A673 (cell line): ENCODE data around the gene DYNC1LI1.

Source experiments
- EZH2 ChIP-seq: fragments of 200-600 bp; sonication (generic); IDR thresholded peaks from 2 replicates; pipeline ENCODE4 v1.6.1; 2017; ENCODE audit warnings: borderline replicate concordance, low read depth, mild to moderate bottlenecking, mixed read lengths, antibody characterized with exemption, low read length; ENCODE audit not compliant: poor library complexity, severe bottlenecking
- TF ChIP-seq, protein P1 (sequence below): fragments of 300-800, 200-600 bp; sonication (generic); conservative IDR thresholded peaks from 2 replicates; pipeline ENCODE4 v1.5.1; 2017; ENCODE audit warnings: low read depth, mild to moderate bottlenecking, antibody characterized with exemption, low read length, moderate library complexity, mixed read lengths

DNA sequence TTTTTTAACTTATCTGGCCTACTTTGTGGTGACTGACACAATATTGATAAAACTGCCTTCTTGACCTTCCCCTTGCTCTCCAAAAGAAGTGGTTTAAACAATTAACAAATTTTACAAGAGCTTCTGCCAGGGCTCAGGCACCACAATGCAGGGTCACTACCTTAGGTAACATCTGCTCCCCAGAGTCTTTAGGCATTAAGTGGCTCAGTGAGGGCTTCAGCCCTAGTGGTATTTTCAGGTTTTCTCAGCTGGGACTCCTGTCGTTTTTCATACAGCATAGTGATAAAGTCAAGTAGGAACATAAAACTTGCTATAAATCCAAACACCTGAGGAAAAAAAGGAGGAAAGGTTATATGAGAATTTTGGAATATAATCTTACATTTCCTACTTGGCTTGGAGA lies 86.9 kb downstream of the DYNC1LI1 start:
- TF ChIP-seq, protein P1, sequence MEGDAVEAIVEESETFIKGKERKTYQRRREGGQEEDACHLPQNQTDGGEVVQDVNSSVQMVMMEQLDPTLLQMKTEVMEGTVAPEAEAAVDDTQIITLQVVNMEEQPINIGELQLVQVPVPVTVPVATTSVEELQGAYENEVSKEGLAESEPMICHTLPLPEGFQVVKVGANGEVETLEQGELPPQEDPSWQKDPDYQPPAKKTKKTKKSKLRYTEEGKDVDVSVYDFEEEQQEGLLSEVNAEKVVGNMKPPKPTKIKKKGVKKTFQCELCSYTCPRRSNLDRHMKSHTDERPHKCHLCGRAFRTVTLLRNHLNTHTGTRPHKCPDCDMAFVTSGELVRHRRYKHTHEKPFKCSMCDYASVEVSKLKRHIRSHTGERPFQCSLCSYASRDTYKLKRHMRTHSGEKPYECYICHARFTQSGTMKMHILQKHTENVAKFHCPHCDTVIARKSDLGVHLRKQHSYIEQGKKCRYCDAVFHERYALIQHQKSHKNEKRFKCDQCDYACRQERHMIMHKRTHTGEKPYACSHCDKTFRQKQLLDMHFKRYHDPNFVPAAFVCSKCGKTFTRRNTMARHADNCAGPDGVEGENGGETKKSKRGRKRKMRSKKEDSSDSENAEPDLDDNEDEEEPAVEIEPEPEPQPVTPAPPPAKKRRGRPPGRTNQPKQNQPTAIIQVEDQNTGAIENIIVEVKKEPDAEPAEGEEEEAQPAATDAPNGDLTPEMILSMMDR = no peak
- TF ChIP-seq EZH2 = no peak
